HCT116 (cell line): ENCODE results near the gene MEG3. TPM values are rescaled to one million over a fixed set of nuclear protein-coding genes. Genes with fewer than 3 reads are reported as not detected.

ENCODE experiments used
- ATAC-seq: fragments of 200-7000 bp; cut with Tn5 transposase; 2 replicates; pipeline ENCODE4 v1.9.1; 2020; ENCODE audit warnings: mild to moderate bottlenecking, moderate library complexity
- BruUV-seq: library from RNA; stranded (reverse); fragments of 400-500 nt; replicated peaks from 2 replicates; lab custom pipeline; 2021; lab: Mats Ljungman, UMichigan
- CTCF ChIA-PET: fragments of 300-600 bp; sonication (Branson Sonifier 250); formaldehyde crosslinking; loops from one replicate; lab custom pipeline; 2021; ENCODE audit warnings: antibody characterized with exemption; lab: Charles Lee
- POLR2A ChIA-PET: fragments of 300-600, 350-600 bp; sonication (Branson Sonifier 250); formaldehyde crosslinking; loops from one replicate; lab custom pipeline; 2021; ENCODE audit warnings: antibody characterized with exemption; lab: Charles Lee
- RAD21 ChIA-PET, 2 experiments: fragments of 300-600 bp; sonication (Branson Sonifier 250); formaldehyde crosslinking; loops; one replicate each; lab custom pipeline; 2023; ENCODE audit warnings: low total read pairs in 2 of 2; ENCODE audit not compliant: uncharacterized antibody in 2 of 2, unreplicated experiment in 2 of 2, low non-redundant PET in 1 of 2; lab: Charles Lee
- DNase-seq: peaks from one replicate; pipeline ENCODE4 v3.0.0-alpha.2; 2010; ENCODE audit warnings: low read depth, low spot score
- H2AFZ ChIP-seq: fragments of 200-600 bp; shearing (Covaris generic), sonication (generic); 2 replicates; pipeline ENCODE4 v1.6.1; 2017; ENCODE audit warnings: low read depth, mixed run types, mixed read lengths, antibody characterized with exemption, low read length; ENCODE audit not compliant: poor library complexity, severe bottlenecking
- H3K27ac ChIP-seq: 2 replicates; pipeline ENCODE4 v1.5.1; 2012; ENCODE audit warnings: low read depth, low read length
- H3K27me3 ChIP-seq: fragments of 200-600 bp; sonication (generic); 2 replicates; pipeline ENCODE4 v1.6.1; 2016; ENCODE audit warnings: mixed run types, low read length, mixed read lengths; ENCODE audit not compliant: insufficient read depth
- H3K36me3 ChIP-seq, 2 experiments: fragments of 200-500 bp in 1 of 2; fragments of 200-600 bp in 1 of 2; sonication (Bioruptor generic) in 1 of 2; sonication (generic) in 1 of 2; 2 replicates each; pipeline versions ENCODE4 v1.5.1 to v1.6.1; 2014 to 2016; ENCODE audit warnings: low read length in 2 of 2, inconsistent platforms in 1 of 2, mixed read lengths in 1 of 2, mixed run types in 1 of 2; ENCODE audit not compliant: insufficient read depth in 2 of 2, control insufficient read depth in 1 of 2
- H3K4me1 ChIP-seq, 2 experiments: fragments of 200-600 bp in 1 of 2; sonication (generic) in 1 of 2; 2 replicates each; pipeline versions ENCODE4 v1.5.1 to v1.6.1; 2012 to 2017; ENCODE audit warnings: low read length in 2 of 2, inconsistent platforms in 1 of 2, mild to moderate bottlenecking in 1 of 2, mixed read lengths in 1 of 2, mixed run types in 1 of 2, moderate library complexity in 1 of 2; ENCODE audit not compliant: insufficient read depth in 2 of 2, control insufficient read depth in 1 of 2
- H3K4me2 ChIP-seq: fragments of 200-600 bp; sonication (generic); 2 replicates; pipeline ENCODE4 v1.6.1; 2017; ENCODE audit warnings: mixed run types, low read length, mixed read lengths
- H3K4me3 ChIP-seq, 2 experiments: fragments of 200-600 bp in 1 of 2; sonication (generic) in 1 of 2; replicated peaks in 1 of 2; 2 replicates each; pipeline ENCODE4 v1.5.1; 2011 to 2016; ENCODE audit warnings: low read length in 2 of 2, control low read depth in 1 of 2, low read depth in 1 of 2, mild to moderate bottlenecking in 1 of 2, mixed read lengths in 1 of 2, mixed run types in 1 of 2
- H3K79me2 ChIP-seq: fragments of 200-600 bp; sonication (generic); 2 replicates; pipeline ENCODE4 v1.6.1; 2017; ENCODE audit warnings: mild to moderate bottlenecking, mixed run types, low read length, moderate library complexity, mixed read lengths; ENCODE audit not compliant: insufficient read depth
- H3K9ac ChIP-seq: fragments of 200-600 bp; sonication (generic); 2 replicates; pipeline ENCODE4 v1.6.1; 2016; ENCODE audit warnings: low read length, mixed read lengths
- H3K9me2 ChIP-seq: fragments of 200-600 bp; sonication (generic), shearing (Covaris generic); 2 replicates; pipeline ENCODE4 v1.6.1; 2017; ENCODE audit warnings: mixed run types, mild to moderate bottlenecking, moderate library complexity; ENCODE audit not compliant: insufficient read depth
- H3K9me3 ChIP-seq, 2 experiments: fragments of 200-500 bp in 1 of 2; fragments of 200-600 bp in 1 of 2; sonication (Bioruptor generic) in 1 of 2; sonication (generic) in 1 of 2; 2 replicates each; pipeline ENCODE4 v1.6.1; 2014 to 2017; ENCODE audit warnings: low read length in 2 of 2, mixed read lengths in 2 of 2, inconsistent platforms in 1 of 2, low read depth in 1 of 2, mild to moderate bottlenecking in 1 of 2, mixed run types in 1 of 2, moderate library complexity in 1 of 2; ENCODE audit not compliant: control insufficient read depth in 1 of 2, insufficient read depth in 1 of 2
- H4K20me1 ChIP-seq: fragments of 200-600 bp; sonication (generic), shearing (Covaris generic); 2 replicates; pipeline ENCODE4 v1.6.1; 2017; ENCODE audit warnings: mixed run types, mild to moderate bottlenecking, moderate library complexity; ENCODE audit not compliant: insufficient read depth
- ATF3 ChIP-seq: IDR thresholded peaks from 2 replicates; pipeline ENCODE4 v1.6.1; 2012
- CBX3 ChIP-seq: IDR thresholded peaks from 2 replicates; pipeline ENCODE4 v1.6.1; 2012; ENCODE audit warnings: low read depth
- CEBPB ChIP-seq: IDR thresholded peaks from 2 replicates; pipeline ENCODE4 v1.6.1; 2012; ENCODE audit warnings: low read depth
- EGR1 ChIP-seq: IDR thresholded peaks from 2 replicates; pipeline ENCODE4 v1.6.1; 2012; ENCODE audit warnings: low read depth
- JUND ChIP-seq: IDR thresholded peaks from 2 replicates; pipeline ENCODE4 v1.6.1; 2012
- MAX ChIP-seq: IDR thresholded peaks from 2 replicates; pipeline ENCODE4 v1.6.1; 2012
- POLR2AphosphoS5 ChIP-seq: IDR thresholded peaks from 2 replicates; pipeline ENCODE4 v1.6.1; 2011; ENCODE audit warnings: mild to moderate bottlenecking, low read depth, low read length, moderate library complexity
- RAD21 ChIP-seq: IDR thresholded peaks from 2 replicates; pipeline ENCODE4 v1.6.1; 2012; ENCODE audit warnings: low read depth, mild to moderate bottlenecking
- REST ChIP-seq: IDR thresholded peaks from 2 replicates; pipeline ENCODE4 v1.6.1; 2012; ENCODE audit warnings: low read depth
- SIN3A ChIP-seq: IDR thresholded peaks from 2 replicates; pipeline ENCODE4 v1.6.1; 2012; ENCODE audit warnings: low read depth
- YY1 ChIP-seq: IDR thresholded peaks from 2 replicates; pipeline ENCODE4 v1.6.1; 2011; ENCODE audit warnings: low read length, low read depth, moderate library complexity, mild to moderate bottlenecking; ENCODE audit not compliant: insufficient replicate concordance; ENCODE audit errors: extremely low read depth
- ZFX ChIP-seq: fragments of 450-650 bp; IDR thresholded peaks from 2 replicates; pipeline ENCODE4 v1.6.1; 2017
- intact Hi-C: fragments of 100-400 bp; cut with micrococcal nuclease; formaldehyde crosslinking; loops from 2 replicates; pipeline ENCODE4 v1.10.0; 2022
- total RNA-seq: library from RNA; stranded (reverse); gene quantifications from one replicate; pipeline ENCODE4 v1.2.1, GENCODE V29; 2021; ENCODE audit not compliant: unreplicated experiment
- TF ChIP-seq, protein P1 (sequence below): IDR thresholded peaks from 2 replicates; pipeline ENCODE4 v1.6.1; 2011; ENCODE audit warnings: mild to moderate bottlenecking, low read length, moderate library complexity; ENCODE audit not compliant: insufficient replicate concordance; ENCODE audit errors: extremely low read depth

The MEG3 gene
- total RNA-seq, 1 experiment from 2014 or later, result 2.5 TPM

DNA sequence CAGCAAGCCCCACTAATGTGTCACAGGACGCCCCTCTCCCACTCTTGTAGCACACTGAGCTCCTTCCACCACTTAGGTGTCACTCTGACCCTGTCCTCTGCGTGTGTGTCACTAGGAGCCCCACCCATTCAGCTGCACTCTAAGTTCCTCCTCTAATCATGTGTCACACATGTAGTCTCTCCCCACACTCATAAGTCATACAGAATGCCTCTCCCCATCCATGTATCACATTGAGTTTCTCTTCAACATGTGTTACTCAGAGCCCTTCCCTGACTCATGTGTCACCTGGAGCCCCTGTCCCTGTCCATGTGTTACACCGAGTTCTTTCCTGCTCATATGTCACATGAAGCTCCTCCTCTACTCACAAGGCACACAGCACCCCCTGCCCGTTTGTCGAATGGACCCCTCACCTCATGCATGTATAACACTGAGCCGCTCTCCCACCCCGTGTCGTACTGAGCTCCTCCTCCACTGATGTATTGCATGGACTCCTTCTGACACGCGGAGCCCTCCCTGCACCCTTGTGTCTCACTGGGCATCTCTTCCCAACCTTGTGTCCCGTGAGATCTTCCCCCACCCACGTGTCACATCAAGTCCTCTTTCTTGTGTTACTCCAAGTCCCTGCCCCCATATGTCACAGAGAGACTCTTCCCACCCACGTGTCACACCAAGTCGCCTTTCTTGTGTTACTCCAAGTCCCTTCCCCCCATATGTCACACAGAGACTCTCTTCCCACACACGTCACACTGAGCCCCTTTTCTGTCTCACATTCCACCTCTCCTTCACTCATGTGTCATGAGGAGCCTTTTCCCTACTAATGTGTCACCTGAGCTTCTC lies 46.6 kb downstream of the MEG3 start:
- ChIA-PET POLR2A (interaction anchor here (0.8 kb wide), 1 partner anchor 180 kb away, joined by 6 read pairs; no protein-coding TSS in a partner anchor), RAD21 (no interaction called here), CTCF (no interaction called here)
- Histone ChIP-seq H3K27ac (no peak overlapping the region), H3K9ac (no peak overlapping the region)
- DNase-seq (no peak), ATAC-seq (peak; percentile 12)
- intact Hi-C loops, result no loop called here
- BruUV-seq, result no TSS peak
- no peak for TF ChIP-seq CBX3
- no peak for TF ChIP-seq CEBPB
- TF ChIP-seq YY1, result no peak
- no peak for TF ChIP-seq JUND
- TF ChIP-seq EGR1, result no peak
- TF ChIP-seq, protein P1, sequence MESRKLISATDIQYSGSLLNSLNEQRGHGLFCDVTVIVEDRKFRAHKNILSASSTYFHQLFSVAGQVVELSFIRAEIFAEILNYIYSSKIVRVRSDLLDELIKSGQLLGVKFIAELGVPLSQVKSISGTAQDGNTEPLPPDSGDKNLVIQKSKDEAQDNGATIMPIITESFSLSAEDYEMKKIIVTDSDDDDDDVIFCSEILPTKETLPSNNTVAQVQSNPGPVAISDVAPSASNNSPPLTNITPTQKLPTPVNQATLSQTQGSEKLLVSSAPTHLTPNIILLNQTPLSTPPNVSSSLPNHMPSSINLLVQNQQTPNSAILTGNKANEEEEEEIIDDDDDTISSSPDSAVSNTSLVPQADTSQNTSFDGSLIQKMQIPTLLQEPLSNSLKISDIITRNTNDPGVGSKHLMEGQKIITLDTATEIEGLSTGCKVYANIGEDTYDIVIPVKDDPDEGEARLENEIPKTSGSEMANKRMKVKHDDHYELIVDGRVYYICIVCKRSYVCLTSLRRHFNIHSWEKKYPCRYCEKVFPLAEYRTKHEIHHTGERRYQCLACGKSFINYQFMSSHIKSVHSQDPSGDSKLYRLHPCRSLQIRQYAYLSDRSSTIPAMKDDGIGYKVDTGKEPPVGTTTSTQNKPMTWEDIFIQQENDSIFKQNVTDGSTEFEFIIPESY, result no peak
- no peak for TF ChIP-seq MAX
- no peak for TF ChIP-seq POLR2AphosphoS5
- TF ChIP-seq ZFX, result no peak
- no peak for TF ChIP-seq SIN3A
- TF ChIP-seq ATF3, result no peak
- TF ChIP-seq REST, result no peak
- no peak for TF ChIP-seq RAD21
- TF ChIP-seq, all 23 proteins: peak for 0
- Histone ChIP-seq H3K27me3 (no peaks in the 10 kb centered on the region), H3K36me3 (no peaks in the 10 kb centered on the region), H3K9me3 (no peaks in the 10 kb centered on the region), H3K4me2 (peak overlapping the region; percentile 52; the same call in 1 of the 2 replicates), H4K20me1 (no peaks in the 10 kb centered on the region), H3K9me2 (no peaks in the 10 kb centered on the region), H3K4me1 (peaks cover 0 to 19% of the 10 kb centered on the region in 2 experiments; a peak in 2 of 4 replicates), H3K79me2 (no peaks in the 10 kb centered on the region), H3K4me3 (no peak overlapping the region), H2AFZ (no peak overlapping the region)
